HL-60 (cell line): ENCODE results near the gene OXCT1.

ENCODE experiments used
- DNase-seq, 2 experiments: peaks; one replicate each; pipeline ENCODE4 v3.0.0-alpha.2; 2010 to 2020; ENCODE audit warnings: low read depth in 1 of 2, low spot score in 1 of 2
- H3K27ac ChIP-seq: fragments of 250-450 bp; sonication (Bioruptor Pico); replicated peaks from 2 replicates; pipeline ENCODE4 v1.5.1; 2020; ENCODE audit warnings: mild to moderate bottlenecking, moderate library complexity
- H3K27me3 ChIP-seq: fragments of 250-450 bp; sonication (Bioruptor Pico); 2 replicates; pipeline ENCODE4 v1.5.1; 2021; ENCODE audit warnings: mild to moderate bottlenecking, moderate library complexity; ENCODE audit not compliant: insufficient read depth, poor library complexity, severe bottlenecking
- H3K4me3 ChIP-seq: replicated peaks from 2 replicates; pipeline ENCODE4 v1.5.1; 2011; ENCODE audit warnings: mild to moderate bottlenecking, control low read depth, low read length; ENCODE audit not compliant: insufficient read depth
- GABPA ChIP-seq: IDR thresholded peaks from 2 replicates; pipeline ENCODE4 v1.6.1; 2012; ENCODE audit warnings: low read depth
- POLR2AphosphoS5 ChIP-seq: IDR thresholded peaks from 2 replicates; pipeline ENCODE4 v1.6.1; 2012; ENCODE audit warnings: low read depth
- SPI1 ChIP-seq: IDR thresholded peaks from 2 replicates; pipeline ENCODE4 v1.6.1; 2012; ENCODE audit warnings: low read depth, mild to moderate bottlenecking, borderline replicate concordance
- TF ChIP-seq, protein P1 (sequence below): IDR thresholded peaks from one replicate; pipeline ENCODE4 v1.5.1; 2011; ENCODE audit warnings: low read length, control low read depth, inconsistent platforms; ENCODE audit not compliant: insufficient read depth
- TF ChIP-seq, protein P2 (sequence below): IDR thresholded peaks from 2 replicates; pipeline ENCODE4 v1.6.1; 2012; ENCODE audit warnings: low read depth; ENCODE audit not compliant: insufficient replicate concordance

Gene OXCT1

DNA sequence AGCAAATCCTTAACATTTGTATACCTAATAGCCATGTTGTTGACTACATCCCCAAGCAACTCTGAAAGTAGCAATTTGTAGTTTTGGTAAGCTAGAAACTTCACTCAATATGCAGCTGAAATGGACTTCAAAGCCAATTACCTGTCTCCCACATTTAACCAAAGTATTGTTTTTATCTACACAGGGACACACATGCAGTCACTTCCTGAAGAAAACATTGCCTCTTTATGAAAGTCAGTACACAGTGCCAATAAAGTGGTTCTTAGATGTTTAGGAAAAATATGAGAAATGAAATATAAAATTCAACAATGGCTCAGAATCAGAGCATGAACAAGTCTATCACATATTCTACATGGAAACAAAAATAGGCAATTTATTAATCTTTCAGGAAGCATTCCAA lies 49.2 kb downstream of the OXCT1 start:
- H3K4me3 ChIP-seq: no peak overlapping the region
- H3K27ac ChIP-seq: no peak overlapping the region
- TF ChIP-seq, protein P1, sequence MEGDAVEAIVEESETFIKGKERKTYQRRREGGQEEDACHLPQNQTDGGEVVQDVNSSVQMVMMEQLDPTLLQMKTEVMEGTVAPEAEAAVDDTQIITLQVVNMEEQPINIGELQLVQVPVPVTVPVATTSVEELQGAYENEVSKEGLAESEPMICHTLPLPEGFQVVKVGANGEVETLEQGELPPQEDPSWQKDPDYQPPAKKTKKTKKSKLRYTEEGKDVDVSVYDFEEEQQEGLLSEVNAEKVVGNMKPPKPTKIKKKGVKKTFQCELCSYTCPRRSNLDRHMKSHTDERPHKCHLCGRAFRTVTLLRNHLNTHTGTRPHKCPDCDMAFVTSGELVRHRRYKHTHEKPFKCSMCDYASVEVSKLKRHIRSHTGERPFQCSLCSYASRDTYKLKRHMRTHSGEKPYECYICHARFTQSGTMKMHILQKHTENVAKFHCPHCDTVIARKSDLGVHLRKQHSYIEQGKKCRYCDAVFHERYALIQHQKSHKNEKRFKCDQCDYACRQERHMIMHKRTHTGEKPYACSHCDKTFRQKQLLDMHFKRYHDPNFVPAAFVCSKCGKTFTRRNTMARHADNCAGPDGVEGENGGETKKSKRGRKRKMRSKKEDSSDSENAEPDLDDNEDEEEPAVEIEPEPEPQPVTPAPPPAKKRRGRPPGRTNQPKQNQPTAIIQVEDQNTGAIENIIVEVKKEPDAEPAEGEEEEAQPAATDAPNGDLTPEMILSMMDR: no peak
- no peak for TF ChIP-seq POLR2AphosphoS5
- TF ChIP-seq, protein P2, sequence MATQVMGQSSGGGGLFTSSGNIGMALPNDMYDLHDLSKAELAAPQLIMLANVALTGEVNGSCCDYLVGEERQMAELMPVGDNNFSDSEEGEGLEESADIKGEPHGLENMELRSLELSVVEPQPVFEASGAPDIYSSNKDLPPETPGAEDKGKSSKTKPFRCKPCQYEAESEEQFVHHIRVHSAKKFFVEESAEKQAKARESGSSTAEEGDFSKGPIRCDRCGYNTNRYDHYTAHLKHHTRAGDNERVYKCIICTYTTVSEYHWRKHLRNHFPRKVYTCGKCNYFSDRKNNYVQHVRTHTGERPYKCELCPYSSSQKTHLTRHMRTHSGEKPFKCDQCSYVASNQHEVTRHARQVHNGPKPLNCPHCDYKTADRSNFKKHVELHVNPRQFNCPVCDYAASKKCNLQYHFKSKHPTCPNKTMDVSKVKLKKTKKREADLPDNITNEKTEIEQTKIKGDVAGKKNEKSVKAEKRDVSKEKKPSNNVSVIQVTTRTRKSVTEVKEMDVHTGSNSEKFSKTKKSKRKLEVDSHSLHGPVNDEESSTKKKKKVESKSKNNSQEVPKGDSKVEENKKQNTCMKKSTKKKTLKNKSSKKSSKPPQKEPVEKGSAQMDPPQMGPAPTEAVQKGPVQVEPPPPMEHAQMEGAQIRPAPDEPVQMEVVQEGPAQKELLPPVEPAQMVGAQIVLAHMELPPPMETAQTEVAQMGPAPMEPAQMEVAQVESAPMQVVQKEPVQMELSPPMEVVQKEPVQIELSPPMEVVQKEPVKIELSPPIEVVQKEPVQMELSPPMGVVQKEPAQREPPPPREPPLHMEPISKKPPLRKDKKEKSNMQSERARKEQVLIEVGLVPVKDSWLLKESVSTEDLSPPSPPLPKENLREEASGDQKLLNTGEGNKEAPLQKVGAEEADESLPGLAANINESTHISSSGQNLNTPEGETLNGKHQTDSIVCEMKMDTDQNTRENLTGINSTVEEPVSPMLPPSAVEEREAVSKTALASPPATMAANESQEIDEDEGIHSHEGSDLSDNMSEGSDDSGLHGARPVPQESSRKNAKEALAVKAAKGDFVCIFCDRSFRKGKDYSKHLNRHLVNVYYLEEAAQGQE: no peak
- no peak for TF ChIP-seq SPI1
- TF ChIP-seq GABPA: no peak

DNA sequence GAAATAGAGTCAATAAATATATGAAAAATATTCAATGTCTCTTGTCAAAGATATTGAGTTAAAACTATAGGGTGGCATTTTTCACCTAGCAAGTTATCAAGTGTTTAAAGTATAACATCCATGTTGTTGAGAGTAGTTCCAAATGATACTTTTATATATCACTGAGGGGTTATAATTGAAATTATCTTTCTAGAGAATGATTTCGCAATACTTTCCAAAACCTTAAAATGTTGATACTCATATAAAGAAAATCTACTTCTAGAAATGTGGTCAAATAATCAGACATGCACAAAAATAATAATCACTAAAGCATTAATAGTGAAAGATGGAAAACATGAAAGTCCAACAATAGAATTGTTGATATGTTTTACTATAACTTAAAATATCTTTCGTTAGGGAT lies 50.1 kb downstream of the OXCT1 start:
- DNase-seq: no peak
- no peaks in the 10 kb centered on the region for H3K27me3 ChIP-seq
- no peak overlapping the region for H3K27ac ChIP-seq
- TF ChIP-seq GABPA: no peak
- no peak for TF ChIP-seq SPI1
- H3K4me3 ChIP-seq: no peak overlapping the region

More for the DNA sequence above, 49.2 kb downstream of the OXCT1 start:
- DNase-seq: no peak
- H3K27me3 ChIP-seq: no peaks in the 10 kb centered on the region

DNA sequence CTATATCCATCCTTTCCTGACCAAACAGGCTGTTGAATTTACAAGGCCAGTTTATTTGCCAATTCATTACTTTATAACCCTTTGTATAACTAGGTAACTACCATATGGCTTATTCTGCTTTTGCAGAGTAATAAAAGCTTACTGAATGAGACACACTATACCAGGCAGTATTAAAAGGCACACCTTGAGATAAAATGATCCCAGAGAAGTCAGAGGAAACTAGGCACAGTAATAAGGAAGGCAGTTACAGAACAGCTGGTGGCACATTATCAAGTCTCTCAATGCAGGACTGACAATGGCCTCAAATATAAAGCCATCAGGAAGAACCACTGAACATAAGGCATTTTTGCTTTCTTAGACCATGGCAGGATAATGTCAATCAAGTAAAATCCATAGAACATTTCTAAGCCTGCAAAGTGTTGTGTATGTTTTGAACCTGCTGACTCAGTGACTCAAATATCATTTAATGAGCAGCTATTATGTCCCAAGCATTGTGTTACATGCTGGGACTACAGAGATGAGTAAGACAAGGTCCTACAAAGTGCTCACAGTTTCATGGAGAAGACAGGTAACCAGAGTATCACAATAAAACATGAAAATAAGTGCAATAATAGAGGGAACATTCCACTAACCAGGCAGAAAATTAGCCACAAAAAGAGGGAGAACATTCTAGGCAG lies 52.5 kb downstream of the OXCT1 start:
- Histone ChIP-seq H3K4me3 (no peak overlapping the region), H3K27ac (no peak overlapping the region), H3K27me3 (no peaks in the 10 kb centered on the region)
- TF ChIP-seq GABPA (no peak), POLR2AphosphoS5 (no peak), SPI1 (no peak)
- TF ChIP-seq, protein P2: no peak
- TF ChIP-seq, protein P1: no peak
- DNase-seq: no peak

DNA sequence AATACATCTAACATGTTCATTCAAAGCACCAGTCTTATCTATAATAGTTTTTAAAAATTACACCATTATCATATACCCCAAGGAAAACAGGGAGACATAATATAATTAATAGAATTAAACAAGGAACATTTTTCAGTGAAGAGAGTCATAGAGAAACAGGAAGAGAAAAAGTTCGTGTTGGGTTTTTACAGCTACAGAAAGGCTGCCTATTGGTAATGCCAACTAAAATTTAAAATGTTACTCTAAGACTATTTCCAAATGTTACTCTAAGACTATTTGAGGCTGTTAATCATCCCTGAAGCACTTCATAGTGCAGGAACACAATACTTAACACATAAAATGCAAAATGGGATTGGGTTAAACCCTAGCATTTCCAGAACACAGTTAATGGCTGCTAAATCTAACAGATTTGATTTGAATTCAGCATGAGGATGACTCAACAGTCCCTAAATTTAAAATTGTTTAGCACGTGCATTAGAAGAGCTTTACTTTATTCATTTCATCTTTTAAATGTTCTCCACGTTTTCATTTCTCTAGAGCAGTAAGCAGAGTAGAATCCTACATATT lies 54.5 kb downstream of the OXCT1 start:
- no peak for DNase-seq
- no peak overlapping the region for H3K4me3 ChIP-seq
- no peak overlapping the region for H3K27ac ChIP-seq
- TF ChIP-seq POLR2AphosphoS5 (no peak), GABPA (no peak)
- TF ChIP-seq, protein P2: no peak
- H3K27me3 ChIP-seq: no peaks in the 10 kb centered on the region
